B cell (primary cell): ENCODE data around the gene LCN15.

ENCODE experiments used
- CTCF ChIP-seq: fragments of 200-600 bp; IDR thresholded peaks from one replicate; pipeline ENCODE4 v1.8.0; 2022; ENCODE audit warnings: antibody characterized with exemption, mild to moderate bottlenecking
- EZH2 ChIP-seq: IDR thresholded peaks from 2 replicates; pipeline ENCODE4 v1.6.1; 2012; ENCODE audit warnings: borderline replicate concordance, low read depth, mild to moderate bottlenecking, moderate library complexity, low read length; ENCODE audit not compliant: insufficient read depth, poor library complexity, severe bottlenecking

- no peak for TF ChIP-seq CTCF
- TF ChIP-seq EZH2: no peak
Measured at GRCh38 chr9:136714893-136715274, 49.4 kb downstream of the LCN15 start.
